MM.1S (cell line): ENCODE results near the gene ELMO1.

ENCODE experiments used
- DNase-seq: peaks from one replicate; pipeline ENCODE4 v3.0.0-alpha.2; 2015
- H2AFZ ChIP-seq: fragments of 300-600 bp; sonication (generic); 2 replicates; pipeline ENCODE4 v1.6.0; 2016; ENCODE audit warnings: antibody characterized with exemption, low read length
- H3F3A ChIP-seq: fragments of 300-600 bp; sonication (generic); 2 replicates; pipeline ENCODE4 v1.6.1; 2016; ENCODE audit warnings: mild to moderate bottlenecking, antibody characterized with exemption, low read length, moderate library complexity, mixed read lengths; ENCODE audit not compliant: insufficient read depth
- H3K27ac ChIP-seq: fragments of 300-600 bp; sonication (generic); 2 replicates; pipeline ENCODE4 v1.5.1; 2016; ENCODE audit warnings: mild to moderate bottlenecking, low read length
- H3K27me3 ChIP-seq: fragments of 300-600 bp; sonication (generic); replicated peaks from 2 replicates; pipeline ENCODE4 v1.6.0; 2016; ENCODE audit warnings: low read length; ENCODE audit not compliant: insufficient read depth
- H3K36me3 ChIP-seq: fragments of 300-600 bp; sonication (generic); replicated peaks from 2 replicates; pipeline ENCODE4 v1.6.1; 2016; ENCODE audit warnings: mild to moderate bottlenecking, low read length, mixed read lengths; ENCODE audit not compliant: insufficient read depth
- H3K4me1 ChIP-seq: fragments of 300-600 bp; sonication (generic); 2 replicates; pipeline ENCODE4 v1.6.1; 2016; ENCODE audit warnings: low read length, mixed read lengths
- H3K4me2 ChIP-seq: fragments of 300-600 bp; sonication (generic); 2 replicates; pipeline ENCODE4 v1.6.0; 2016; ENCODE audit warnings: low read depth, low read length
- H3K4me3 ChIP-seq: fragments of 300-600 bp; sonication (generic); 2 replicates; pipeline ENCODE4 v1.5.1; 2016; ENCODE audit warnings: low read length, mixed read lengths
- H3K79me2 ChIP-seq: fragments of 300-600 bp; sonication (generic); 2 replicates; pipeline ENCODE4 v1.6.1; 2016; ENCODE audit warnings: mixed run types, low read length, mixed read lengths
- H3K9ac ChIP-seq: fragments of 300-600 bp; sonication (generic); 2 replicates; pipeline ENCODE4 v1.6.1; 2016; ENCODE audit warnings: low read length, mixed read lengths
- H3K9me2 ChIP-seq: fragments of 300-600 bp; sonication (generic); replicated peaks from 2 replicates; pipeline ENCODE4 v1.6.1; 2016; ENCODE audit warnings: mild to moderate bottlenecking, low read length, mixed read lengths; ENCODE audit not compliant: insufficient read depth
- H3K9me3 ChIP-seq: fragments of 300-600 bp; sonication (generic); replicated peaks from 2 replicates; pipeline ENCODE4 v1.6.1; 2016; ENCODE audit warnings: mild to moderate bottlenecking, low read length, mixed read lengths; ENCODE audit not compliant: insufficient read depth
- H4K20me1 ChIP-seq: fragments of 300-600 bp; sonication (generic); 2 replicates; pipeline ENCODE4 v1.6.1; 2016; ENCODE audit warnings: mild to moderate bottlenecking, low read length, moderate library complexity, mixed read lengths; ENCODE audit not compliant: insufficient read depth
- EZH2 ChIP-seq: fragments of 300-600 bp; sonication (generic); optimal IDR thresholded peaks from 2 replicates; pipeline ENCODE3; 2017; ENCODE audit warnings: low read depth, mild to moderate bottlenecking, antibody characterized with exemption, low read length, mixed read lengths
- EZH2phosphoT487 ChIP-seq: fragments of 300-600 bp; sonication (generic); IDR thresholded peaks from 2 replicates; pipeline ENCODE4 v1.6.1; 2018; ENCODE audit warnings: antibody characterized with exemption, low read length
- TF ChIP-seq, protein P1 (sequence below): fragments of 300-600 bp; sonication (generic); IDR thresholded peaks from 2 replicates; pipeline ENCODE4 v1.5.1; 2016; ENCODE audit warnings: antibody characterized with exemption, low read length, mixed read lengths

ELMO1 gene

GRCh38 chr7:37085600-37085999 is 363.1 kb downstream of the ELMO1 start:
- H3K9ac ChIP-seq: no peak overlapping the region
- DNase-seq: no peak

GRCh38 chr7:37084303-37084702 is 364.4 kb downstream of the ELMO1 start:
- Histone ChIP-seq H3K27me3 (no peaks in the 10 kb centered on the region), H3F3A (no peaks in the 10 kb centered on the region), H3K4me1 (no peaks in the 10 kb centered on the region), H2AFZ (no peak overlapping the region), H3K9me3 (no peaks in the 10 kb centered on the region), H3K27ac (no peak overlapping the region), H3K9ac (no peak overlapping the region), H4K20me1 (no peaks in the 10 kb centered on the region), H3K9me2 (no peaks in the 10 kb centered on the region), H3K4me3 (no peak overlapping the region), H3K79me2 (no peaks in the 10 kb centered on the region), H3K36me3 (no peaks in the 10 kb centered on the region), H3K4me2 (no peak overlapping the region)
- TF ChIP-seq, protein P1, sequence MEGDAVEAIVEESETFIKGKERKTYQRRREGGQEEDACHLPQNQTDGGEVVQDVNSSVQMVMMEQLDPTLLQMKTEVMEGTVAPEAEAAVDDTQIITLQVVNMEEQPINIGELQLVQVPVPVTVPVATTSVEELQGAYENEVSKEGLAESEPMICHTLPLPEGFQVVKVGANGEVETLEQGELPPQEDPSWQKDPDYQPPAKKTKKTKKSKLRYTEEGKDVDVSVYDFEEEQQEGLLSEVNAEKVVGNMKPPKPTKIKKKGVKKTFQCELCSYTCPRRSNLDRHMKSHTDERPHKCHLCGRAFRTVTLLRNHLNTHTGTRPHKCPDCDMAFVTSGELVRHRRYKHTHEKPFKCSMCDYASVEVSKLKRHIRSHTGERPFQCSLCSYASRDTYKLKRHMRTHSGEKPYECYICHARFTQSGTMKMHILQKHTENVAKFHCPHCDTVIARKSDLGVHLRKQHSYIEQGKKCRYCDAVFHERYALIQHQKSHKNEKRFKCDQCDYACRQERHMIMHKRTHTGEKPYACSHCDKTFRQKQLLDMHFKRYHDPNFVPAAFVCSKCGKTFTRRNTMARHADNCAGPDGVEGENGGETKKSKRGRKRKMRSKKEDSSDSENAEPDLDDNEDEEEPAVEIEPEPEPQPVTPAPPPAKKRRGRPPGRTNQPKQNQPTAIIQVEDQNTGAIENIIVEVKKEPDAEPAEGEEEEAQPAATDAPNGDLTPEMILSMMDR: no peak
- TF ChIP-seq EZH2: no peak
- no peak for TF ChIP-seq EZH2phosphoT487
- no peak for DNase-seq

More at GRCh38 chr7:37085600-37085999, 363.1 kb downstream of the ELMO1 start:
- Histone ChIP-seq H4K20me1 (no peaks in the 10 kb centered on the region), H3K27me3 (no peaks in the 10 kb centered on the region), H3K9me3 (no peaks in the 10 kb centered on the region), H3K4me1 (no peaks in the 10 kb centered on the region), H3K36me3 (no peaks in the 10 kb centered on the region), H3K79me2 (no peaks in the 10 kb centered on the region), H3K9me2 (no peaks in the 10 kb centered on the region), H3F3A (no peaks in the 10 kb centered on the region), H3K27ac (no peak overlapping the region), H3K4me2 (no peak overlapping the region), H2AFZ (no peak overlapping the region), H3K4me3 (no peak overlapping the region)
- no peak for TF ChIP-seq EZH2phosphoT487
- TF ChIP-seq, protein P1: no peak
- no peak for TF ChIP-seq EZH2

- Histone ChIP-seq H3K27me3 (no peaks in the 10 kb centered on the region), H3K9me3 (no peaks in the 10 kb centered on the region), H3K9ac (no peak overlapping the region), H3K36me3 (no peaks in the 10 kb centered on the region), H3K9me2 (no peaks in the 10 kb centered on the region), H3F3A (no peaks in the 10 kb centered on the region), H3K4me1 (no peaks in the 10 kb centered on the region), H3K4me2 (no peak overlapping the region), H3K79me2 (no peaks in the 10 kb centered on the region), H2AFZ (no peak overlapping the region), H3K4me3 (no peak overlapping the region), H3K27ac (no peak overlapping the region), H4K20me1 (no peaks in the 10 kb centered on the region)
- TF ChIP-seq, protein P1: no peak
- TF ChIP-seq EZH2 (no peak), EZH2phosphoT487 (no peak)
- no peak for DNase-seq
Observed at GRCh38 chr7:37083311-37084096, 365.2 kb downstream of the ELMO1 start.
